SK-N-SH (cell line): ENCODE results near the gene UBE2L6.

Source experiments
- CTCF ChIP-seq: fragments of 200-600 bp; sonication (generic); IDR thresholded peaks from 2 replicates; pipeline ENCODE4 v1.6.1; 2017; ENCODE audit warnings: antibody characterized with exemption, mild to moderate bottlenecking, moderate library complexity
- EZH2phosphoT487 ChIP-seq: fragments of 200-600 bp; sonication (generic); IDR thresholded peaks from 2 replicates; pipeline ENCODE4 v1.6.1; 2017; ENCODE audit warnings: low read depth, mixed run types, mild to moderate bottlenecking, antibody characterized with exemption, moderate library complexity, borderline replicate concordance
- JUND ChIP-seq: IDR thresholded peaks from 2 replicates; pipeline ENCODE4 v1.4.0; 2012
- MAX ChIP-seq: IDR thresholded peaks from 2 replicates; pipeline ENCODE4 v1.4.0; 2012; ENCODE audit warnings: low read depth
- MEF2A ChIP-seq: IDR thresholded peaks from 2 replicates; pipeline ENCODE4 v1.4.0; 2012; ENCODE audit warnings: low read depth, borderline replicate concordance

GRCh38 chr11:57502870-57503269, 64.6 kb downstream of the UBE2L6 start:
- TF ChIP-seq MAX (no peak), JUND (no peak), MEF2A (no peak), CTCF (no peak), EZH2phosphoT487 (no peak)
